Sigmoid colon (tissue), 4 donors: Measurements from ENCODE around the gene ANO2.

Experiments used
- CTCF ChIP-seq, 4 experiments: fragments of 450-650 bp in 3 of 4; fragments of 200-600 bp in 1 of 4; IDR thresholded peaks; one replicate each; pipeline ENCODE4 v1.5.1; 2016 to 2019; ENCODE audit warnings: antibody characterized with exemption in 4 of 4, mild to moderate bottlenecking in 3 of 4, moderate library complexity in 2 of 4
- EP300 ChIP-seq, 4 donors: sonication (generic); formaldehyde crosslinking; IDR thresholded peaks; one replicate each; pipeline ENCODE4 v1.6.1; 2017; ENCODE audit warnings: antibody characterized with exemption in 4 of 4
- POLR2A ChIP-seq, 2 donors: fragments of 450-650 bp; IDR thresholded peaks; one replicate each; pipeline ENCODE4 v1.6.1; 2016; ENCODE audit warnings: antibody characterized with exemption in 2 of 2, mild to moderate bottlenecking in 2 of 2, moderate library complexity in 2 of 2
- POLR2AphosphoS5 ChIP-seq, 4 donors: sonication (generic); formaldehyde crosslinking; IDR thresholded peaks; one replicate each; pipeline ENCODE4 v1.6.1; 2017; ENCODE audit warnings: antibody characterized with exemption in 4 of 4

GRCh38 chr12:5575987-5576386, 369.1 kb downstream of the ANO2 start:
- no peak for TF ChIP-seq CTCF (IDR thresholded peaks at IDR 0.05)
- TF ChIP-seq POLR2A (IDR thresholded peaks at IDR 0.05): no peak
- no peak for TF ChIP-seq EP300 (IDR thresholded peaks at IDR 0.05)
- TF ChIP-seq POLR2AphosphoS5 (IDR thresholded peaks at IDR 0.05): no peak
